LNCaP clone FGC (cell line): Measurements from ENCODE around the gene ZNF486.
"Not testable (repeated sequence)": the region's sequence is repeated elsewhere in the genome, so short reads cannot be mapped to it uniquely, and the experiment has no call there.

Source experiments
- DNase-seq: peaks from one replicate; pipeline ENCODE4 v3.0.0-alpha.2; 2011; ENCODE audit warnings: low read depth
- H3K4me3 ChIP-seq: 2 replicates; pipeline ENCODE4 v1.5.1; 2011; ENCODE audit warnings: mild to moderate bottlenecking, low read depth, low read length, control low read depth
- TF ChIP-seq, protein P1 (sequence below): IDR thresholded peaks from 2 replicates; pipeline ENCODE4 v1.5.1; 2012; ENCODE audit warnings: mild to moderate bottlenecking; ENCODE audit not compliant: control insufficient read depth, insufficient read depth; ENCODE audit errors: extremely low read depth

The ZNF486 gene

DNA sequence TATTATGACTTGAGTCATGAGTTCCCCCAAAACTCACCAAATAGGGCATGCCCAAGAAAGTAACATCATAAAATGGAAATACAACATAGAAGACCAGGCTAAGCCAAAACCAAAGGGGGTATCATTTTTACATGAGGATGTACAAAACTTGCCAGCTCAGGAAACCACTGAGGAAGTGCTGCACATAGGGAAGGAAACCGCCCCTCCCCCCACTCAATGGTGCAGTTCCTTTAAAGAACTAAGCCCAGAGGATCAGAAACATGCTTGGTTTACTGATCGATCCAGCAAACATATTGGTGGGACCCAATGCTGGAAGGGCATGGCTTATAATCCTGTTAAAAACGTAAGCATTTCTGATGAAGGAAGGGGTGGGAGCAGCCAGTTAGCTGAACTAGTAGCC lies 4.2 kb upstream of the ZNF486 start:
- DNase-seq, result no peak
- TF ChIP-seq, protein P1, sequence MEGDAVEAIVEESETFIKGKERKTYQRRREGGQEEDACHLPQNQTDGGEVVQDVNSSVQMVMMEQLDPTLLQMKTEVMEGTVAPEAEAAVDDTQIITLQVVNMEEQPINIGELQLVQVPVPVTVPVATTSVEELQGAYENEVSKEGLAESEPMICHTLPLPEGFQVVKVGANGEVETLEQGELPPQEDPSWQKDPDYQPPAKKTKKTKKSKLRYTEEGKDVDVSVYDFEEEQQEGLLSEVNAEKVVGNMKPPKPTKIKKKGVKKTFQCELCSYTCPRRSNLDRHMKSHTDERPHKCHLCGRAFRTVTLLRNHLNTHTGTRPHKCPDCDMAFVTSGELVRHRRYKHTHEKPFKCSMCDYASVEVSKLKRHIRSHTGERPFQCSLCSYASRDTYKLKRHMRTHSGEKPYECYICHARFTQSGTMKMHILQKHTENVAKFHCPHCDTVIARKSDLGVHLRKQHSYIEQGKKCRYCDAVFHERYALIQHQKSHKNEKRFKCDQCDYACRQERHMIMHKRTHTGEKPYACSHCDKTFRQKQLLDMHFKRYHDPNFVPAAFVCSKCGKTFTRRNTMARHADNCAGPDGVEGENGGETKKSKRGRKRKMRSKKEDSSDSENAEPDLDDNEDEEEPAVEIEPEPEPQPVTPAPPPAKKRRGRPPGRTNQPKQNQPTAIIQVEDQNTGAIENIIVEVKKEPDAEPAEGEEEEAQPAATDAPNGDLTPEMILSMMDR, result no peak
- H3K4me3 ChIP-seq, result no peak overlapping the region

GRCh38 chr19:20164456-20164855 lies 2.6 kb upstream of the ZNF486 start:
- H3K4me3 ChIP-seq, result no peak overlapping the region
- DNase-seq, result no peak
- TF ChIP-seq, protein P1, result no peak

GRCh38 chr19:20165971-20166592 lies 932 bp upstream of the ZNF486 start:
- TF ChIP-seq, protein P1, result no peak
- no peak for DNase-seq
- H3K4me3 ChIP-seq, result no peak overlapping the region

DNA sequence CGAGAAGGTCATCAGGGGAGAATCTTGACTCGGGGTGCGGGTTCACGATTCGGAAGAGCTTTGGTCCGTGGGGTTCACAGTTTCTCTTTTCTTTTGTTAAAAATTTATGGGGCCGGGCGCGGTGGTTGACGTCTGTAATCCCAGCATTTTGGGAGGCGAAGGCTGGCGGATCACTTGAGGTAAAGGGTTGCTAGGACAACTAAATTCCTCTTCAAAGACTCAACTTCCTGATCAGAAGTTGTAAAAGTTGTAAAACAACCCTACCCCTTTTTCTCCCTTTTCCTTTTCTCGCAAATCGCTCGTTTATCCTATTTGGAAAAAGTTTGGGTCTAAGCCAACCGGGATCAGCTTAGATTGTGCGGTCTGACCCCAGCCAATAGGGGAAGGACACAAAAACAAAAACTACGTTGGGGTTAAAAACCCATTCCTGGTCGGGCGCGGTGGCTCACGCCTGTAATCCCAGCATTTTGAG lies 673 bp downstream of the ZNF486 start:
- no peak overlapping the region for H3K4me3 ChIP-seq

DNA sequence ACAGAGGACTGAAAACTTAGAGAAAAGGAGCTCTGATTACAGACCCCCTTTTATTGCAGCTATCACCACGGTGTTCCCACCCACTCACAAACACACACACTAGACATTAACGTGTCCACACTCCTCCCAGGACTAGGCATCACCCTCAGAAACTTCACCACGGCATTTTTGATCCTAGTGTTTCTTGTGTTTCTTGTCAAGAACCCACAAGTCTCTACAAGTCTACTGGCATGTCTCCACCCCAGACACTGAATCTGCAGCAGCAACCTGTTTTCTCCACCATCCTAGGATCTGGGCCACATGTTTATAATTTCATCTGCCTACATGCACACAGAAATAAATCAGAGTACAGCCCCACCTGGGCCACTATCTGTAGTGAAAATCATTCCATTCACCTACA lies 4.3 kb downstream of the ZNF486 start:
- H3K4me3 ChIP-seq, result no peak overlapping the region
- DNase-seq, result no peak
- TF ChIP-seq, protein P1, result no peak

More for the DNA sequence above, 673 bp downstream of the ZNF486 start:
- TF ChIP-seq, protein P1, result no peak
- DNase-seq, result no peak

DNA sequence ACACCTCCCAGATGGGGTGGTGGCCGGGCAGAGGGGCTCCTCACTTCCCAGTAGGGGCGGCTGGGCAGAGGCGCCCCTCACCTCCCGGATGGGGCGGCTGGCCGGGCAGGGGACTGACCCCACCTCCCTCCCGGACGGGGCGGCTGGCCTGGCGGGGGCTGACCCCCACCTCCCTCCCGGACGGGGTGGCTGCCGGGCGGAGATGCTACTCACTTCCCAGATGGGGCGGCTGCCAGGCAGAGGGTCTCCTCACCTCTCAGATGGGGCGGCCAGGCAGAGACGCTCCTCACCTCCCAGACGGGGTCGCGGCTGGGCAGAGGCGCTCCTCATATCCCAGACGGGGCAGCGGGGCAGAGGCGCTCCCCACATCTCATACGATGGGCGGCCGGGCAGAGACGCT lies 8.8 kb downstream of the ZNF486 start:
- DNase-seq, H3K4me3 ChIP-seq: not testable (repeated sequence)

DNA sequence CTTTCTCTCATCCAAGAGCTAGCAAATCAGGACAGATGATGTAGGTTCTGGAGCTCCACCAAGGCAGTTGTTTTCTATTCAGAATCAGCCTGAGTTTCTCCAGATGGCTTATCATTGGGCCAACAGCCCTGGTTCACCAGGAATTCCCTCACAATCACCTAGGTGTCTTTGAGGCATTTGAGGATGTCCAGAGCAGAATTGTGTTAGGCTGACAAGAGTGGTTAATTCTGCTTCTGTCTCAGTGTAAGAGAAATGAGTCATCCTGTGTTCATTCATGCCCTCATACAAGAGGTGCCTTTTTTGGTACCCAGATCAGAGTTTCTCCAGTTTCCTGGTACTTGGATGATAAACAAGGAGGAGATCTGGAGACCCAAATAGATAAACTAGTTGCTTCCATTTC lies 12.9 kb downstream of the ZNF486 start:
- not testable (repeated sequence) for DNase-seq, H3K4me3 ChIP-seq

DNA sequence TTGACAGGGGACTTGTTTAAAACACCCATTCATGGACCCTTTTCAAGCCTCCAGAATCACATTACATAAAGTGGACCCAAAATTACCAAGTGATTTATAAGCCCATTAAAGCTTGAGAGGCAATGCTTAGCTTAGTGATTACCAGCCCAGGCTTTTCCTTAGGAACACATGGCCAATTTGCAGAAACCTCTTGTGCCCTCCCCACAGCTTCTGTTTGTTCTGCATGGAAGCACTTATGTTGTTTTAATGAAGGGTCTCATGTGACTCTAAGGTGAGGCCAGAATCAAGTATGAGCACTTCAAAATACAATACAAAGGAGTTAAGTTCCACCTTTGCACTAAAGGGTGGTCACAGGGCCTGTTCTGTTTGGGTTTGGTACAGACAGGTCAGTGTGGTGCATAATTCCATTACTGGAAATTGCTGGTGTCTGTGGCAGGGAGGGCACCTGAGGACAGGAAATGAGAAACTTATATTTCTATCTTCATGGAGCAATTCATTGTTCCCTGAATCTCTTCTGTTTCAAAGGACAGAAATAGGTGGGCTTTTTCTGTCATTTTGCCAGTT lies 15.3 kb downstream of the ZNF486 start:
- no peak for DNase-seq
- no peak overlapping the region for H3K4me3 ChIP-seq
- TF ChIP-seq, protein P1, result no peak
